ENCODE data around the gene ARNT2.

The ARNT2 gene

DNA sequence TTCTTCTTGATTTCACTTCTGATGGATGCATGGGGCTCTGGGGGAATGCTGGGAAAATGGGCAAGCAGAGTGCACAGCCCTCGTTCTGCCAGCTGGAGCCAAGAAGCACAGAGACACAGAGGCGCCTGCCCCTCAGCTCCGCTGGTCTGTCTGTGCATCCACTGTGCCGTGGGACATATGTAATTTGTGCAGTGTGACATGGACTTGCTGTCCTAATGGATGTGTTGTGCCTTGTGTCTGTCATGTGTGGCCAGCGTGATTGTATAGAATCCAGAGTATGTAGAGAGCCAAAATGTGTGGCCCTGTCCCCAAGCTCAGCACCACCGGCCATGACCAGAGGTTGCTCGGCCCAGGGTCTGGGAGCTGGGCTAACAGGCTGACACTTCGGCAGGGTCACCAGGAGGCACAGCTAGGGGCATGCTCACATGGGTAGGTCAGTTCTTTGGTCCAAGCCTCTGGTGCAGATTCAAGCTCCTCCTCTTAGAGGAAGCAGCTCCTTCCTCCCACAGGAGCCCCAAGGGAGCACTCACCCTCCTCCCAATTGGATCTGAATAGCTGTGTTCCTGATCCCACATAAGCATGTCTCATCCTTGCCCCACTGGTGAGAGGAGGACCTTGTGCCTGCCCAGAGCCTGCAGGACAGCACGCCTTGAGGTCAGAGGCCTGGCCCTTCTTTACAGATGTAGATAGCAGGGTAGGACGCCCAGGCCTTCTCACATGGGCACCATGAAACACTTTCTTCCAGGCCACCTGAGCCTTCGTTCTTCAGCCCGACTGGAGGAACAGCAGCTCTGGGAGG lies 190.1 kb downstream of the ARNT2 start:
- DNase-seq (ENCODE audit: low read depth): no peak

DNA sequence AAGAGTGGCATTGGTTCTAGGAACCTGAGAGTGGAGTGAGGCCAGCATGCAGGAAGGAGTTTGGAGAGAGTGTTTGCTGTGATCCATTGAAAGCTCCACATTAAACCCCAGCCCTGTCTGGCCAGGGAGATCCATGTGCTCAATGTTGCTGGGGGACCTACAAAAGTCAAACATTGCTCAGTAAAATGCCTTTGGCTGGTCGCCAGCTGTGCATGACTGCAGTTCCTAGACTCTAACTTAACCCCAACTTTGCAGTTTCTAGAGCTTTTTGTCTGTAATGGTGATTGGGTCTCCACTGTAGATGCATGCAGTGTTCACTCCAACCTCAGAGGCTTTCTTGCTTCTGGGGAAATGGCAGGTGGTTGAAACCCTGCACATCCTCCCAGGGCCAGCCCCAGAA lies 191.2 kb downstream of the ARNT2 start:
- no peak for DNase-seq (ENCODE audit: low read depth)

DNA sequence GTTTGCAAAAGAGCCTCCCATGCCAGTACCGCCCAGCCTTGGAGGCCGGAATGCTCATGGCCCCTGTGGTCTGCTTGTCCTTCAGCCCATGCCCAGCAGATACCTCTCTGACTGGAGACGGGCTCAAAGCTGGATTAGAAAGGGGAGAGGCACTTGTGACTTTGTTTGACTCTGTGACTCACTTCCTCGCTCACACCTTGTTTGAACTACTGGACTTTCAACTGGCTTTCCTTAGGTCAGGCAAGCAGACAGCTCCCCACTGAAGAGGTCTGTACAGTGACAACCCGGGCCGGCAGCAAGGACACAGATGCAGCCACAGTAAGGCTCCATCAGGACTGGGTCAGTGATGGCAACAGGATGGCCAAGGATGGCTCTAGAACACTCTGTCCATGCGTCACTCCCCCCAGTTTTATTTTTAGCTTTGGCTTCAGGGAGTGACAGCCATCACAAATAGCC lies 192.4 kb downstream of the ARNT2 start:
- no peak for DNase-seq (ENCODE audit: low read depth)

DNA sequence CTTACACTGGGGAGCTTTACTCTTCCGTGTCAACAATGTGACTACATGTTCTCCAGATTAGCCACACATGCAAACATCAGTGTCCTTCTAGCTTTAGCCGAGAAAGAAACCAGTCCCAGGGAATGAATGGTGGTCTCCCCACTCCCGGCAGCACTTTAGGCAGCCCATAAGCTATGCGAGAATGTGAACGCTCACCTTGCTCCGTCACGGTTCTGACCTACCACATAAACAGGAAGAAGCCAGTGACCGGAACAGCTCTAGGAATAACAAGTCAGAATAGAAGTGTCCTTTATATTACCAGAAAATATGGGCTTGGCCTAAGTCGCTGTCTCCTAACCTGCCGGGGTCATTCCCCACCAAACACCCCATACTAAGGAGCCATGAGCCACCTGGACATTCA lies 192.9 kb downstream of the ARNT2 start:
- DNase-seq (ENCODE audit: low read depth): no peak

DNA sequence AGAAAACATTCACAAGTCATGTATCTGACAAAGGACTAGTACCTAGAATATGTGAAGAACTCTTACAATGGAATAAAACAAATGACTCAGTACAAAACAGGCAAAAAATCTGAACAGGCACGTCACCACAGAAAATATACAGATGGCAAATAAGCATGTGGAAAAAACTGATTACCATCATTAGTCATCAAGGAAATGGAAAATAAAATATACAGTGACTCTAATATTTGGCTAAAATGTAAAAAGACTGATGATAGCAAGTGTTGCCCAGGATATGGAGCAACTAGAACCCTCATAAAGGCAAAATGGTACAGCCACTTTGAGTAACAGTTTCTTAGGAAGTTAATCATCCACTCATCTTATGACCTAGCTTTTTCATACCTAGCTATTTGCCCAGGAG lies 195.2 kb downstream of the ARNT2 start:
- DNase-seq (ENCODE audit: low read depth): no peak

DNA sequence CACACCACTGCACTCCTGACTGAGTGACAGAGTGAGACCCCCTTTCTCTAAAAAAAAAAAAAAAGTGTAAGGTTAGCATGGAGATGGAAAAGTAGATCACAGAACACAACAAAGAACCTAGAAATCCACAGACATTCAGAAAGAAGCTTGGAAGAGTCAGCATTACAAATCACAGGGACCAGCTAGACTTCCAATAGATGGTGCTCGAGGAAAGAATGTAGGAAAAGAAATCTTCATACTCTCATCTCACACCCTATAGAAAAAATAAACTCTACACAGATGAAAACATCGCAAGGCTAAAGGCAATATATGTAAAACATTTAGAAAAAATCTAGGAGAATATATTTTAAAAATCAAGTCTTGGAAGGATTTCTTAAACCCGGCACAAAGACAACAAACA lies 196.4 kb downstream of the ARNT2 start:
- no peak for DNase-seq (ENCODE audit: low read depth)

DNA sequence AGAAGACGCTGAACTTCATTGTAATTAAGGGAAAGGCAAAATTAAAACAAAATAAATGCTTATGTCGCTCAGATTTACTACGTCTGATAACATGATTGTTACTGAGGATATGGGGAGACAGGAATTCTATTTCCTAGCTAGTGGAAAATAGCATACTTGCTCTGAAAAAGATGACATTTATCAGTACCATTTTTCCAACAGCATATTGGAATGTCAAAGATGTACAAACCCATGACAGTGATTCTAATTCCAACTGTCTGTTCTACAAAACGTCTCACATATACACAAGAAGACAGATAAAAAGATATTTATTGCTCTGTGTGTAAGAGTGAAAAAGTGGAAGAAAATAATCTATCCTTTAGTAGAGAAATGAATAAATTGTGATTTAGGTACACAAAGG lies 197.1 kb downstream of the ARNT2 start:
- no peak for DNase-seq (ENCODE audit: low read depth)

DNA sequence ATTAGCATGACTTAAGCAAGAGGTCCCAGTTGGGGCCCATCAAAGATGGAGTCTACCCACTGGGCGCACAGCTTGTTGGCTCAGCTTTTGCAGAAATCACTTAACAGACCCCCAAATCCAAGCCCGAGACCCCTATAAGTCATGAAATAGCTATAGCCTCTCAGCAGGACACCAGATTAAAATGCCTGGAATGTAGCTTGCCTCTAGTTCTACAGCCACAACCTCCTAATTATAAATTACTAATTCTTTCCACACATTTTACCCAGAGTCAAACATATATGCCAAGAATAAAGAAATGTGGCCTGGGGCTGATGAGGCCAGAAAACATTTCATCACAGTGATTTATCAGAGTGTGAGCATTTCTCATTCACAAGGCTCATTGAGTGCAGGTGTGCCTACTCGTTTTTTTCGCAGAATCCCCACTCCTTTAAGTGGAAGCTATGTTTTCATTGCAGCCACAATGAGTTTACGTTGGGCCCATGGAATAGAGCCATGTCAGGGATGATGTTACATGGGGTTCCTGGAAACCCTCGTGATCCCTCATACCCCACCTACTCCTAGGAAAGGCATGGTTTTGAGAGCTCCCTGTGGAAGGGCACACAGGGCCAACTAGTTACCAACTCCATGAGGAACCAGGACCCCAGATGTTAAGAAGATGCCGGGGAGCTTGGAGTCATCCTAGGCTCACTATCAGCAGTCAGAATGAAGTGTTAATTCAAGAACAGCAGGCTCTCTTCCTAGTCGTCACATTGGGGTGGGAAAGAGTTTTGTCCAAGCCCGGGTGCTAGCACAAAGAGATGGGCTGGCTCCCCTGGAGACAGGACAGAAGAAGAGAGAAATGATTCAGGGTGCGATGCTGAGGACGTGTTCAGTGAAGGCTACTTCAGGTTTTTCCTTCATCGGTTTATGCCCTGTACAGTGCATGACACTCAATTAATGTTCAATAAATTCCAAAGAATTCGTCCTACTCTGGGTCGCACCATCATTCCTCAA lies 200.7 kb downstream of the ARNT2 start:
- DNase-seq (ENCODE audit: low read depth): no peak

DNA sequence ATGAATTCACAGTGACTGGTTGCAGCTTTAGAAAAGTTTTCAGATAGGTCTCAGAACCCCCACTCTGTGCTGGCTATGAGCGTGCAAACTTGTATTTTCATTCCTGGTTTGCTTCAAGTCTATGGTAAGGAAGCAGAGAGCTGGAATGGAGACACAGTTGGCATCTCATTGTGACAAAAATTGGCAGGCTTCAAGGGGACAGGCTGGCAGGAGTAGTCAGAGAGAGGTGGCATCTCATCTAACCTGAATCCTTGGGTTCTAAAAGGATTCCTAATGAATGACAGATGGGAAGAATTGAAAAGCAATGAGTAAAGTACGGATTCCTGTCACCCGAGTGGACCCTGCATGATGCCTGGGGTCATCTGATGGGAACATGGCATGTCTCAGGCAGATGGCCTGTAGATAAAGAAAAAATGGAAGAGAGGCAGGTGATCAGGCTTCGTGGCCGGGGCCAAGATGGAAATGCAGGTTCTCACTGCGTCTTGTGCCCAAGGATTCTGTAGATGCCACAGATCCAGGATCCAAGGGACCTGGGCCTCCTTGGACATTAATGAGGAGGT lies 201.5 kb downstream of the ARNT2 start:
- no peak for DNase-seq (ENCODE audit: low read depth)

DNA sequence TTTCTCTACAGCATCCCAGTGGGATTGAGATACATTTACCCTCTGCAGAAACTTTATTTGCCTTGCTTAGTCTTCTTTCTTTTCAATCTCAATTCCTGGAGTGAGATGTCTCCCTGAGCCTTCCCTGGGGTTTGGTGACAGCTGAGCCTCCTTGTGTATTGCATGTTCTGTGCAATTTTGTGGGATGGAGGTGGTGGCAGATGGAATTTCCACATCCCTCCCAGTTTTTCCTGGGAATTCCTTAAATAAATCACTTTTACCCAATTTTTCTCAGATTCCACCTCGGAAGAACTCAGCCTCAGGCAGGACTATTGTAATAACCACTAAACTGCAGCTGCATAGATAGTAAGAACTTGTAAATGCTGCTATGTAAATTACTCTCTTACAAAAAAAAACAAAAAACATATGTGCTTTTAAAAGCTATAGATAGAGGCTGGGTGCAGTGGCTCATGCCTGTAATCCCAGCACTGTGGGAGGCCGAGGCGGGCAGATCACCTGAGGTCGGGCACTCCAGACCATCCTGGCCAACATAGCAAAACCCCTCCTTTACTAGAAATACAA lies 202.4 kb downstream of the ARNT2 start:
- no peak for DNase-seq (ENCODE audit: low read depth)

DNA sequence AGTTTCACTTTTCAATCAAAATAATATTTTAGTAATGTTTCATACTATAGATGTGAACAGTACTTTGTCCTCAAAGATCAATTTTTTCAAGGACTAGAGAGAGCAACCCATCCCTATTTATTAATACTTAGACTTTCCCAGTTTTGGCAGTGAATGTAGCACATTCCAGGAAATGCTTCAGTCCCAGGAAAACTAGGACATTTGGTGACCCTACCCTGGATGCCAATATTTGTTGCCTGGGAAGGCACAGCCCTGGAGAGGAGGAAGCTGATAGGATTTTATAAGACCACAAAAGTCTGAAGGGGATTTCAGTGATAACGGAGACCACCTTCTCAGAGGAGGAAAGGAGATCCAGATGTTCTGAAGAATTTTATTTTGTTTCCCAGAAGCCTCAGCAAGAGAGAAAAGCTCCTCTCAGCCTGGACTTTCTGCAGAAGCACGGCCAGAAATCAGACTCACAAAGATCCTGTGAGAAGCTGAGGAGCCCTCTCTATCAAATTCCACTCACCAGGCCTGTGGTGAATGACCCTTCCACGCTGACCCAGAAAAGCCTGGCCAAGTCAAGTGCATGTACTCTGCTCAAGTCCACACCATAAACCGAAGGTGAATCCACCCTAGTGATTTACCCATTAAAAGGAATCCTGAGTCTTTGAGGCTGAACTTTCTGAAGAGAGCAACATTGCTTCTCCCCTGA lies 203.3 kb downstream of the ARNT2 start:
- no peak for DNase-seq (ENCODE audit: low read depth)

DNA sequence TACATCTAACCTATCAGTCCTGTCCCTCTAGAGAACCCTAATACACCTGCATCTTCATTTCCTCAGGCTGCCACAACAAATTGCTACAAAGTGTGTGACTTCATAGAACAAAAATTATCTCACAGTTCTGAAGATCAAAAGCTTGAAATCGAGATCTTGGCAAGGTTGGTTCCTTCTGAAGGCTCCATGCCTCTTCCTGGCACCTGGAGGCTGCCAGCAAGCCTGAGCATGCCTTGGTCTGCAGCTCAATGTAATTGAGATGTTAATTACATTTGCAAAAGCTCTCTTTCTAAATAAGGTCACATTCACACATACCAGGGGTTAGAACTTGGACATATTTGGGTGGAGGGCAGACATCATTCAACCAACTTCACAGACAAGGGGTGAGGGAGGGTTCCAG lies 204.5 kb downstream of the ARNT2 start:
- DNase-seq (ENCODE audit: low read depth): no peak

DNA sequence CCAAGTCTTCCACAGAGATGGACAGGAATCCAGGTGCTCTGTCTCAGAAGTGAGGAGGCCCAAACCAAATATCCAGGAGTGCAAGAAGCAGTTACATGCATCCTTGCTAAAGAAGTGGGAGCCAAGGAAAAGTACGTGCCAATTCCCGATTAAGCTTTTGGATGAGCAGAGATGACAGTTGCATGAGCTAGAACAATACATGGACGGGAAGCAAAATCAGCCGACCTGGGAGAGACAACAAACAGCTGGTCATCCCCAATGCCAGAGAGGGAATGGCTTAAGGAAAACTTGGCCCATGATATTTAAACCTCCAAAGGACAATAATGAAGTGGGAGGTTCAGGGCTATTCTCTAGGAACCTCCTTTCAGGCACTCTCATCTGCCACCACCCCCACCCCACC lies 204.9 kb downstream of the ARNT2 start:
- DNase-seq (ENCODE audit: low read depth): no peak

DNA sequence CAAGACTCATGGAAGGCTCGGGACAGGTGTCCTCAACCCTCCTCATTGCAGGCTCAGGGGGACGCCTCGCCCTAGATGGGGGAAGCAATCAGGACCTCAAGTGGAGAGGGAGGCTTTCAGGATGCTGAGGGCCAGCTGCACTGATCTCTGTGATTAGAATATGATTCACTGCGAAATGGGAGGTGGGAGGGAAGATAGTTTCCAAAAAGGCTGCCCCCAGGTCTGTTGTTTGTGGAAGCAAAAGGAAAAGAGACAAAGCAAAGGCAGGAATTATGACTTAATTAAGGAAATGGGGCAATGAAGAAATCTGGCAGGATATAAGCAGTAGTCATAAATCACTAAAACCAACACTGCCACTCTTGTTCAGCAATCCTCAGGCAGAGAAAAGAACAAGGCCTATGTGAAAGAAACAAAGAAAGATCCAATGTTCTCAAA lies 205.3 kb downstream of the ARNT2 start:
- DNase-seq (ENCODE audit: low read depth): no peak

DNA sequence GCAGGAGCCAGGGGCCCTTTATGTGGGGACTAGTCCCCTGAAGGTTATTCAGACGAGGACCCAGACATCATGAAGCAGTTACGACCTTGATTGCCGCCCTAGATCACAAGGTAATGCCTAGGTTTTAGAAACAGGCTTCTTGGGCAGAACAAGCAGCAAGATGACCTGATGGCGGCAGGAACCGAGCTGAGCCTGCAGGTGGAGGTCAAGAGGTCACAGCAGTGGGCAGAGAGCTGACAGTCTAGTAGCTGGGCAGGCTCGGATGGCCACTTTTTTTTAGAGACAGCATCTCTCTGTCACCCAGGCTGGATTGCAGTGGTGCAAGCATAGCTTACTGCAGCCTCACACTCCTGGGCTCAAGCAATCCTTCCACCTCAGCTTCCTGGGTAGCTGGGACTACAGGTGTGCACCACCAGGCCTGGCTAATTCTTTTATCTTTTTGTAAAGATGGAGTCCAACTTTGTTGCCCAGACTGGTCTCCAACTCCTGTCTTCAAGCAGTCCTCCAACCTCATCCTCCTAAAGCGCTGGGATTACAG lies 207.4 kb downstream of the ARNT2 start:
- no peak for DNase-seq (ENCODE audit: low read depth)

DNA sequence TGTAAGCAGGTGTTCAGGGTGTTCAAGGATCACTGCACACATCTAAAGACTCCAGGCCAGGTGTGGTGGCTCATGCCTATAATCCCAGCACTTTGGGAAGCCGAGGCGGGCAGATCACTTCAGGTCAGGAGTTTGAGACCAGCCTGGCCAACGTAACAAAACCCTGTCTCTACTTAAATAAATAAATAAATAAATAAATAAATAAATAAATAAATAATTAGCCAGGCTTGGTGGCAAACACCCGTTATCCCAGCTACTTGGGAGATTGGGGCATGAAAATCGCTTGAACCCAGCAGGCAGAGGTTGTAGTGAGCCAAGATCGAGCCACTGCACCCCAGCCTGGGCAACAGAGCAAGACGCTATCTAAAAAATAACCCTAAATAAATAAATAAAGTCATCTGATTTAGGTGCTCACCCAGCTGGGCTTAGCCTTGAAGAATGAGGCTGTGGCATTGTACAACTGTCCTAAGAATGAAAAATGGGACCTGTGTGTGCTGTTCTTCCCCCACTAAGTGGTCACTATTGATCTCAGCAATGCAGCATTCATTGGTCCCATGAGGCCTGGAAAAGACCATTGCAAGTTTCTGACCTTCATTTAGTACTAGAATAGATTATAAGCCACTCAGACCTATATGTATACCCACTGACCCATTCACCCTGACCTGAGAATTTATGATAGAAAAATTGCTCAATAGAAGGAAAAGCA lies 208.1 kb downstream of the ARNT2 start:
- no peak for DNase-seq (ENCODE audit: low read depth)

DNA sequence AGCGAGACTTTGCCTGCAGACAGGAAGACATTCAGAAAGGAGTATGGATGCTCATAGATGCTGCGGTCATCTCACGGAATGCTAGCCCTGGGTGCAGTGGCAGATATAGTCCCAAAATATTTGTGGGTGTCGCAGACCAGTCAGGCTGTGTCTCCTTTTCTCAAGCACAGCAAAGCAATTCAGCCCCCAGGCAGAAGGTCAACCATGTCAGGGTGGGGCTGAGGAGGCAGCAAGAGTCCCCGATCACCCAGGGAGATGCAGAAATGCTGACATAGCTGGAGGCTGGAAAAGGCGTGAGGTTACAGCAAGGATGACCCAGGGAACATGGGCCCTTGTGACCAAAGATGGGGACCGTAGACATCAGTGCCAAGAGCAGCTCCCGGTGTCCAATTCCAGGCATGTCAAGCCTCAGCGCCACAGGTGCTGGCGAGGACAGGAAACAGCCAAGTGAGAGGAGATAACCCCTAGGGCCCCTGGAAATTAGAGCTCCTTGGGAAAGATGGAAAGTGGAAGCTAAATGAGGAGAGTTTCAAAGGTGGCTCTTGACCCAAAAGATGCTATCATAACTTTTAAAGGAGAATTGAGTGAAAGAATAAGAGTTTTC lies 209.7 kb downstream of the ARNT2 start:
- no peak for DNase-seq (ENCODE audit: low read depth)

DNA sequence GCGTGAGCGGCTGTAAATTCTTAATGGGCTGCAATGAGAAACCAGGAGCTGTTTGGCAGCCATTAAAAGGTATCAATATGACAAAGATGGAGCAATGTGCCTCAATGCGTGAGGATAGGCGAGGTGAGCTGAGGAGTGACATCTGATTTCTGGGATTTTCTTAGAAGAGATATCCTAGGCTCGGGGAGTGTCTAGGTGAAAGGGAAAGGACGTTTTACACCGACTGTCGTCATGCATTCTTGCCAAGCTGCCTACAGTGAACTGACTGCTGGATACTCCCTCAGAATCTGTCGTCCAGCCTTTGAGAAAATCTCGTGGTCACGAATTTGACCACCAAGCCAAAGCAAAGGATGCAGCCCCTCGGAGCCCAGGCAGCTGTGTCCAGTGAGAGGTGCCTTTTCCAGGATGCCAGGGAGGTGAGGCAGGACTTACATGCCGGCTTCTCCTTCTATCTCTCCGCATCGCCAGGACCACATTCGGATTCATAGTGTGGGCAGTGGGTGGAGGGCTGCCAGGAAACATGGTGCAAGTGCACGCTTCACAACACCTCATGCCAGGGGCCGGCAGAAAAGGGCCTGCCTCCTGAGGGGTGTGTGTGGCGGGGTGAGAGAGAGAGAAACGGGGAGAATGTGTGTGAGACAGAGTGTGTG lies 210.7 kb downstream of the ARNT2 start:
- DNase-seq (ENCODE audit: low read depth): no peak

DNA sequence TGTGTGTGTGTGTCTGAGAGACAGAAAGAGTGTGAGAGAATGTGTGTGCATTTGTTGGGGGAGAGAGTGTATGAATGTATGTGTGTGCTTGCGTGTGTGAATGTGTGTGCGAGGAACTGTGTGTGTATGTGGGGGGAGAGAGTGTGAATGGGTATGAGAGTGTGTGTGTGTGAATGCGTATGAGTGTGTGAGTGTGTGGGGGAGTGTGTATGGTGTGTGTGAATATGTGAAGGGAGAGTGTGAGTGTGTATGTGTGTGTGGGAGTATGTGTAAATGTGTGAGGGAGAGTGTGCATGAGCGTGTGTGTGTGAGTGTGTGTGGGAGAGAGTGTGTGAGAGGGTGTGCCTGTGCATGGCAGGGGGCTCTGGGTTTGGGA lies 211.2 kb downstream of the ARNT2 start:
- no peak for DNase-seq (ENCODE audit: low read depth)
